OCI-LY1 (cell line): Measurements from ENCODE around the gene OR5P2.
"Not testable (repeated sequence)": the region's sequence is repeated elsewhere in the genome, so short reads cannot be mapped to it uniquely, and the experiment has no call there.

ENCODE experiments used
- H2AFZ ChIP-seq: fragments of 200-600 bp; sonication (generic), shearing (Covaris generic); 2 replicates; pipeline ENCODE4 v1.6.0; 2014; ENCODE audit warnings: antibody characterized with exemption, mild to moderate bottlenecking, low read length
- H3F3A ChIP-seq: fragments of 200-600 bp; sonication (generic), shearing (Covaris generic); 2 replicates; pipeline ENCODE4 v1.6.0; 2014; ENCODE audit warnings: mild to moderate bottlenecking, antibody characterized with exemption, low read length, moderate library complexity; ENCODE audit not compliant: insufficient read depth
- H3K27ac ChIP-seq: fragments of 200-600 bp; sonication (generic); 2 replicates; pipeline ENCODE4 v1.5.1; 2014; ENCODE audit warnings: low read length, mixed run types, mild to moderate bottlenecking, low read depth; ENCODE audit not compliant: poor library complexity, severe bottlenecking
- H3K27me3 ChIP-seq: fragments of 200-600 bp; sonication (generic); 2 replicates; pipeline ENCODE4 v1.6.0; 2014; ENCODE audit warnings: antibody characterized with exemption, mild to moderate bottlenecking, low read length, moderate library complexity; ENCODE audit not compliant: insufficient read depth
- H3K36me3 ChIP-seq: fragments of 200-600 bp; sonication (generic); 2 replicates; pipeline ENCODE4 v1.6.1; 2014; ENCODE audit warnings: mild to moderate bottlenecking, antibody characterized with exemption, low read length, moderate library complexity, mixed read lengths; ENCODE audit not compliant: insufficient read depth
- H3K4me1 ChIP-seq: fragments of 200-600 bp; sonication (generic); 2 replicates; pipeline ENCODE4 v1.5.1; 2014; ENCODE audit warnings: mild to moderate bottlenecking, low read length, moderate library complexity; ENCODE audit not compliant: insufficient read depth, severe bottlenecking
- H3K4me2 ChIP-seq: fragments of 200-600 bp; sonication (generic), shearing (Covaris generic); 2 replicates; pipeline ENCODE4 v1.6.1; 2014; ENCODE audit warnings: low read length
- H3K4me3 ChIP-seq: fragments of 200-600 bp; sonication (generic); 2 replicates; pipeline ENCODE4 v1.5.1; 2014; ENCODE audit warnings: low read length, low read depth, mild to moderate bottlenecking, mixed read lengths; ENCODE audit not compliant: poor library complexity, severe bottlenecking
- H3K79me2 ChIP-seq: fragments of 200-600 bp; shearing (Covaris generic); 2 replicates; pipeline ENCODE4 v1.6.1; 2016; ENCODE audit warnings: mixed run types, low read length, mixed read lengths; ENCODE audit not compliant: insufficient read depth
- H3K9ac ChIP-seq: fragments of 200-600 bp; sonication (generic), shearing (Covaris generic); 2 replicates; pipeline ENCODE4 v1.6.1; 2014; ENCODE audit warnings: mild to moderate bottlenecking, low read length, mixed read lengths
- H3K9me2 ChIP-seq: fragments of 200-600 bp; sonication (generic), shearing (Covaris generic); 2 replicates; pipeline ENCODE4 v1.6.1; 2014; ENCODE audit warnings: low read depth, mild to moderate bottlenecking, low read length, mixed read lengths
- H3K9me3 ChIP-seq: fragments of 200-600 bp; shearing (Covaris generic); 2 replicates; pipeline ENCODE4 v1.6.1; 2014; ENCODE audit warnings: low read length, mixed read lengths
- H4K20me1 ChIP-seq: fragments of 200-600 bp; sonication (generic), shearing (Covaris generic); 2 replicates; pipeline ENCODE4 v1.6.0; 2016; ENCODE audit warnings: mild to moderate bottlenecking, low read length; ENCODE audit not compliant: insufficient read depth
- CTCF ChIP-seq: fragments of 200-600 bp; sonication (generic), shearing (Covaris generic); IDR thresholded peaks from 2 replicates; pipeline ENCODE4 v1.5.1; 2017; ENCODE audit warnings: mild to moderate bottlenecking, antibody characterized with exemption, low read length, moderate library complexity, mixed read lengths
- EZH2 ChIP-seq: fragments of 200-600 bp; sonication (generic), shearing (Covaris generic); IDR thresholded peaks from 2 replicates; pipeline ENCODE4 v1.8.0; 2017; ENCODE audit warnings: borderline replicate concordance, mixed run types, mild to moderate bottlenecking, antibody characterized with exemption, low read length, moderate library complexity, mixed read lengths

The OR5P2 gene

DNA sequence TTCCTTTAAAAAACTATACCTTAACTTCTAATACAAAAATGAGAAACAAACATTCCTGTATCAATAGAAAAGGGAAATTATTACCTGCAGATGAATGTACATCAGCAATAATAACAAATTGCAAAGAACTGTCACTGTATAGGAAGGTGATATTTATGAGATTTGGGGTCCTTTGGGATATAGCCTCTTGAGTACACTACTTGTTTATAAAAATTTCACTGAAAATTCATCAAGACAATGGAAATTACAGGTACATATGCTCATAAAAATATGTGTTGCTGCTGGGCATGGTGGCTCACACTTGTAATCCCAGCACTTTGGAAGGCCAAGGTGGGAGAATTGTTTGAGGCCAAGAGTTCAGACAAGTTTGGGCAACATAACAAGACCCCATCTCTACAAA lies 34.0 kb upstream of the OR5P2 start, which contains the start of gene OR5P3:
Gene OR5P3 (minus strand): TSS at position 101 of the 400 bp plus-strand sequence.
- Histone ChIP-seq H3K4me1 (no peaks in the 10 kb centered on the region), H3K9me3 (no peaks in the 10 kb centered on the region), H3K79me2 (no peaks in the 10 kb centered on the region), H3K36me3 (no peaks in the 10 kb centered on the region), H3F3A (no peaks in the 10 kb centered on the region), H3K9me2 (no peaks in the 10 kb centered on the region), H3K27ac (no peak within 1 kb of the TSS), H4K20me1 (no peaks in the 10 kb centered on the region), H2AFZ (no peak within 1 kb of the TSS), H3K27me3 (no peaks in the 10 kb centered on the region), H3K4me2 (no peak within 1 kb of the TSS), H3K9ac (no peak within 1 kb of the TSS), H3K4me3 (no peak within 1 kb of the TSS)
- TF ChIP-seq CTCF = no peak

- Histone ChIP-seq H3K9me3 (no peaks in the 10 kb centered on the region), H3K27me3 (no peaks in the 10 kb centered on the region), H3K36me3 (no peaks in the 10 kb centered on the region), H3K79me2 (no peaks in the 10 kb centered on the region), H3K9ac (no peak overlapping the region), H3K4me1 (no peaks in the 10 kb centered on the region), H2AFZ (no peak overlapping the region), H3K4me3 (no peak overlapping the region), H4K20me1 (no peaks in the 10 kb centered on the region), H3K27ac (no peak overlapping the region), H3K4me2 (no peak overlapping the region), H3F3A (no peaks in the 10 kb centered on the region), H3K9me2 (no peaks in the 10 kb centered on the region)
- TF ChIP-seq CTCF (no peak), EZH2 (no peak)
Measured at GRCh38 chr11:7826324-7826723, 29.6 kb upstream of the OR5P2 start.

- not testable (repeated sequence) for H4K20me1 ChIP-seq, H3F3A ChIP-seq, H3K27me3 ChIP-seq, H3K9me3 ChIP-seq, H3K9me2 ChIP-seq, H3K4me1 ChIP-seq, H2AFZ ChIP-seq, H3K36me3 ChIP-seq, H3K79me2 ChIP-seq, H3K27ac ChIP-seq, H3K4me2 ChIP-seq, H3K4me3 ChIP-seq, H3K9ac ChIP-seq
Measured at GRCh38 chr11:7820417-7820816, 23.7 kb upstream of the OR5P2 start.

DNA sequence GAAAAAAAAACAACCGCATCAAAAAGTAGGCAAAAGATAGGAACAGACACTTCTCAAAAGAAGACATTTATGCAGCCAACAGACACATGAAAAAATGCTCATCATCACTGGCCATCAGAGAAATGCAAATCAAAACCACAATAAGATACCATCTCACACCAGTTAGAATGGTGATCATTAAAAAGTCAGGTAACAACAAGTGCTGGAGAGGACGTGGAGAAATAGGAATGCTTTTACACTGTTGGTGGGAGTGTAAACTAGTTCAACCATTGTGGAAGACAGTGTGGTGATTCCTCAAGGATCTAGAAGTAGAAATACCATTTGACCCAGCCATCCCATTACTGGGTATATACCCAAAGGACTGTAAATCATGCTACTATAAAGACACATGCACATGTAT lies 18.2 kb upstream of the OR5P2 start:
- H3K79me2 ChIP-seq, H3K9me3 ChIP-seq, H3K9ac ChIP-seq, H3F3A ChIP-seq, H3K9me2 ChIP-seq, H2AFZ ChIP-seq, H3K4me1 ChIP-seq, H3K4me3 ChIP-seq, H3K27ac ChIP-seq, H4K20me1 ChIP-seq, H3K36me3 ChIP-seq, H3K4me2 ChIP-seq, H3K27me3 ChIP-seq: not testable (repeated sequence)

GRCh38 chr11:7810301-7810700 lies 13.6 kb upstream of the OR5P2 start:
- not testable (repeated sequence) for H3K27me3 ChIP-seq, H3K27ac ChIP-seq, H3K9ac ChIP-seq, H2AFZ ChIP-seq, H3K4me1 ChIP-seq, H3K4me3 ChIP-seq, H4K20me1 ChIP-seq, H3K36me3 ChIP-seq, H3K9me3 ChIP-seq, H3K9me2 ChIP-seq, H3K4me2 ChIP-seq, H3F3A ChIP-seq, H3K79me2 ChIP-seq
